ENCODE measurements around the gene CEACAM16. TPM values are rescaled to one million over a fixed set of nuclear protein-coding genes. Genes with fewer than 3 reads are reported as not detected.
A peak's percentile ranks its signal among the peaks of the same experiment; 100 is the strongest.

Gene CEACAM16
- total and polyA plus RNA-seq, 9 of the 15 experiments (the other 6 are each of a cell fraction or from before 2014, with no cell fraction given) = not detected

DNA sequence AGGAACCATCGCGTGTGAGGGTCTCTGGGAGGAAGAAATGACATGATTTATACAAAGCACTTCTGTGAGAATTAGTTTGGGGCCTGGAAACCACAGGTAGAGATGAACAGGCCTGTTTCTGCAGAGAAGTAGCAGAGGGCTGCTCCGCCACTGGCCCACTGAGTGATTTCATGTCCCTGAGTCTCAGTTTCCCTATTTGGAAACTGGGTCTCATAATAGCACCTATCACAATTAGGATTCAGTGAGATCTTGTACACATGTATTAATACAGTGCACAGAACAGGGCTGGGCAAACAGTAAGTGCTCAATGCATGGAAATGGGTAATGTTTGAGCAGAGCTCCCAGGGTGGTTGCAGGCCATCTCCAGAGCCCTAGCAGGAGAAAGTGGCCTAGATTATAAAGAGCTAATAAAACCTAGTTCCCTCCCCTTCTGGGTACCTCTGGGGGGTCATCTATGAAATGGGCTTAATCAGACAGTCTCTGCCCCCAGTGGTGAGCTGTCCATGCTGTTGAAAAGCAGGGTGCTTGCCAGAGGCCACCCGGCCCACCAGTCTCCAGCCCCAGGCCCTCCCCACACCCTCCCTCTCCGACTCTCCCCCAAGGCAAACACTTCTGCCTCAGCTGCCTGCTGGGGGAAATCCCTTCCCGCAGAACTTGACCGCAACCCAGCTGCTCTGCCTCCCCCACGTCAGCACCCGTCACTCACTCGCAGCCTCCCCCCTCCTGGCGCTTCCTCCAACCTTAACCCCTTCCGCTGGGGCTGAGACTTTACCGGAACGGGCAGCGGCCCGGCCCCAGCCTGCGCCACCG, 54.1 kb downstream of the CEACAM16 start (continued):
- TF ChIP-seq, protein P1, sequence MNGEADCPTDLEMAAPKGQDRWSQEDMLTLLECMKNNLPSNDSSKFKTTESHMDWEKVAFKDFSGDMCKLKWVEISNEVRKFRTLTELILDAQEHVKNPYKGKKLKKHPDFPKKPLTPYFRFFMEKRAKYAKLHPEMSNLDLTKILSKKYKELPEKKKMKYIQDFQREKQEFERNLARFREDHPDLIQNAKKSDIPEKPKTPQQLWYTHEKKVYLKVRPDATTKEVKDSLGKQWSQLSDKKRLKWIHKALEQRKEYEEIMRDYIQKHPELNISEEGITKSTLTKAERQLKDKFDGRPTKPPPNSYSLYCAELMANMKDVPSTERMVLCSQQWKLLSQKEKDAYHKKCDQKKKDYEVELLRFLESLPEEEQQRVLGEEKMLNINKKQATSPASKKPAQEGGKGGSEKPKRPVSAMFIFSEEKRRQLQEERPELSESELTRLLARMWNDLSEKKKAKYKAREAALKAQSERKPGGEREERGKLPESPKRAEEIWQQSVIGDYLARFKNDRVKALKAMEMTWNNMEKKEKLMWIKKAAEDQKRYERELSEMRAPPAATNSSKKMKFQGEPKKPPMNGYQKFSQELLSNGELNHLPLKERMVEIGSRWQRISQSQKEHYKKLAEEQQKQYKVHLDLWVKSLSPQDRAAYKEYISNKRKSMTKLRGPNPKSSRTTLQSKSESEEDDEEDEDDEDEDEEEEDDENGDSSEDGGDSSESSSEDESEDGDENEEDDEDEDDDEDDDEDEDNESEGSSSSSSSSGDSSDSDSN (IDR thresholded peaks at IDR 0.05; ENCODE audit: borderline replicate concordance in 1 of 2, low read depth in 2 of 2, low read length in 2 of 2) = peak in 1 of 2 experiments; percentile 89; a peak in 2 of 4 replicates
- TF ChIP-seq MEF2A (IDR thresholded peaks at IDR 0.05; ENCODE audit: control insufficient read depth, low read depth, low read length) (0 out of 2 replicates have a peak, but pooled peaks have one; percentile 33), E2F1 (CRISPR knock-in tag; IDR thresholded peaks at IDR 0.05) (0 out of 2 replicates have a peak, but pooled peaks have one; percentile 50), TCF7 (IDR thresholded peaks at IDR 0.05; ENCODE audit: borderline replicate concordance) (peak; percentile 85; the same call in 1 of the 2 replicates), HIVEP1 (CRISPR knock-in tag; IDR thresholded peaks at IDR 0.05) (peak; percentile 99), HEY1 (CRISPR knock-in tag; IDR thresholded peaks at IDR 0.05; ENCODE audit: borderline replicate concordance) (no peak), PRDM10 (IDR thresholded peaks at IDR 0.05; ENCODE audit: partially characterized antibody) (peak; percentile 73), MTA3 (IDR thresholded peaks at IDR 0.05; ENCODE audit: borderline replicate concordance) (peak; percentile 75), PHF20 (IDR thresholded peaks at IDR 0.05; ENCODE audit: partially characterized antibody) (peak; percentile 36)
- TF ChIP-seq, protein P2, sequence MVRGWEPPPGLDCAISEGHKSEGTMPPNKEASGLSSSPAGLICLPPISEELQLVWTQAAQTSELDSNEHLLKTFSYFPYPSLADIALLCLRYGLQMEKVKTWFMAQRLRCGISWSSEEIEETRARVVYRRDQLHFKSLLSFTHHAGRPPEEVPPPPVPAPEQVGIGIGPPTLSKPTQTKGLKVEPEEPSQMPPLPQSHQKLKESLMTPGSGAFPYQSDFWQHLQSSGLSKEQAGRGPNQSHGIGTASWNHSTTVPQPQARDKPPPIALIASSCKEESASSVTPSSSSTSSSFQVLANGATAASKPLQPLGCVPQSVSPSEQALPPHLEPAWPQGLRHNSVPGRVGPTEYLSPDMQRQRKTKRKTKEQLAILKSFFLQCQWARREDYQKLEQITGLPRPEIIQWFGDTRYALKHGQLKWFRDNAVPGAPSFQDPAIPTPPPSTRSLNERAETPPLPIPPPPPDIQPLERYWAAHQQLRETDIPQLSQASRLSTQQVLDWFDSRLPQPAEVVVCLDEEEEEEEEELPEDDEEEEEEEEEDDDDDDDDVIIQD (CRISPR knock-in tag; IDR thresholded peaks at IDR 0.05) = no peak
- TF ChIP-seq, protein P3, sequence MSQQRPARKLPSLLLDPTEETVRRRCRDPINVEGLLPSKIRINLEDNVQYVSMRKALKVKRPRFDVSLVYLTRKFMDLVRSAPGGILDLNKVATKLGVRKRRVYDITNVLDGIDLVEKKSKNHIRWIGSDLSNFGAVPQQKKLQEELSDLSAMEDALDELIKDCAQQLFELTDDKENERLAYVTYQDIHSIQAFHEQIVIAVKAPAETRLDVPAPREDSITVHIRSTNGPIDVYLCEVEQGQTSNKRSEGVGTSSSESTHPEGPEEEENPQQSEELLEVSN (IDR thresholded peaks at IDR 0.05; ENCODE audit: borderline replicate concordance in 1 of 2, extremely low read depth in 1 of 2, insufficient read depth in 1 of 2, insufficient read length in 1 of 2, low read depth in 1 of 2, low read length in 1 of 2, poor library complexity in 1 of 2, severe bottlenecking in 1 of 2) = peak in 1 of 2 experiments; percentile 31
- TF ChIP-seq, protein P4, sequence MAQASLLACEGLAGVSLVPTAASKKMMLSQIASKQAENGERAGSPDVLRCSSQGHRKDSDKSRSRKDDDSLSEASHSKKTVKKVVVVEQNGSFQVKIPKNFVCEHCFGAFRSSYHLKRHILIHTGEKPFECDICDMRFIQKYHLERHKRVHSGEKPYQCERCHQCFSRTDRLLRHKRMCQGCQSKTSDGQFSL (CRISPR knock-in tag; IDR thresholded peaks at IDR 0.05) = peak; percentile 84
- TF ChIP-seq, protein P4 (tag; IDR thresholded peaks at IDR 0.05) = peak in 1 of 2 experiments; percentile 75; a peak in 1 of 4 replicates
